B cell (primary cell): Measurements from ENCODE around the gene C4A. TPM values are rescaled to one million over a fixed set of nuclear protein-coding genes. Genes with fewer than 3 reads are reported as not detected.
"Not testable (repeated sequence)": the region's sequence is repeated elsewhere in the genome, so short reads cannot be mapped to it uniquely, and the experiment has no call there.

Experiments used
- ATAC-seq: fragments of 200-7000 bp; cut with Tn5 transposase; one replicate; pipeline ENCODE4 v1.10.0; 2021; ENCODE audit warnings: low read depth, mild to moderate bottlenecking, moderate number of reproducible peaks, moderate library complexity
- CTCF ChIA-PET: fragments of 350-600 bp; sonication (Branson Sonifier 250); formaldehyde crosslinking; loops from one replicate; lab custom pipeline; 2021; ENCODE audit warnings: antibody characterized with exemption, inconsistent platforms; lab: Charles Lee
- POLR2A ChIA-PET: fragments of 350-600 bp; sonication (Branson Sonifier 250); formaldehyde crosslinking; loops from one replicate; lab custom pipeline; 2021; ENCODE audit warnings: antibody characterized with exemption; lab: Charles Lee
- DNase-seq: peaks from one replicate; pipeline ENCODE4 v3.0.0; 2013
- H2AFZ ChIP-seq: 2 replicates; pipeline ENCODE4 v1.6.1; 2012; ENCODE audit warnings: mild to moderate bottlenecking, low read depth, low read length; ENCODE audit not compliant: insufficient read depth, poor library complexity, severe bottlenecking
- H3K27ac ChIP-seq, 2 donors: 1 replicate in 1 of 2; 2 replicates in 1 of 2; pipeline ENCODE4 v1.5.1; 2012 to 2013; ENCODE audit warnings: low read length in 2 of 2, mild to moderate bottlenecking in 2 of 2, moderate library complexity in 1 of 2
- H3K27me3 ChIP-seq, 4 experiments: fragments of 200-600 bp in 1 of 4; sonication (generic) in 1 of 4; replicated peaks in 1 of 4; 1 replicate in 2 of 4; 2 replicates in 2 of 4; pipeline versions ENCODE4 v1.6.1 to v1.7.0; 2013 to 2016; ENCODE audit warnings: low read length in 3 of 4, mild to moderate bottlenecking in 2 of 4, mixed read lengths in 1 of 4, moderate library complexity in 1 of 4; ENCODE audit not compliant: insufficient read depth in 4 of 4, control insufficient read depth in 3 of 4; ENCODE audit errors: control extremely low read depth in 1 of 4
- H3K36me3 ChIP-seq, 2 experiments: replicated peaks in 1 of 2; 1 replicate in 1 of 2; 2 replicates in 1 of 2; pipeline versions ENCODE4 v1.6.1 to v1.7.1; 2013; ENCODE audit warnings: low read length in 1 of 2; ENCODE audit not compliant: insufficient read depth in 2 of 2, control insufficient read depth in 1 of 2; ENCODE audit errors: control extremely low read depth in 1 of 2, extremely low read depth in 1 of 2
- H3K4me1 ChIP-seq, 2 donors: fragments of 200-600 bp in 1 of 2; sonication (generic) in 1 of 2; 1 replicate in 1 of 2; 2 replicates in 1 of 2; pipeline versions ENCODE4 v1.5.1 to v1.6.1; 2013 to 2017; ENCODE audit warnings: low read length in 2 of 2; ENCODE audit not compliant: control insufficient read depth in 2 of 2, insufficient read depth in 2 of 2
- H3K4me2 ChIP-seq: replicated peaks from 2 replicates; pipeline ENCODE3; 2012; ENCODE audit warnings: mild to moderate bottlenecking, low read depth, low read length; ENCODE audit not compliant: poor library complexity, severe bottlenecking
- H3K4me3 ChIP-seq, 5 experiments: fragments of 200-600 bp in 1 of 5; sonication (generic) in 1 of 5; 1 replicate in 3 of 5; 2 replicates in 2 of 5; pipeline versions ENCODE4 v1.5.1 to v1.7.0; 2011 to 2016; ENCODE audit warnings: low read length in 4 of 5, mild to moderate bottlenecking in 4 of 5, low read depth in 2 of 5, control low read depth in 1 of 5, moderate library complexity in 1 of 5; ENCODE audit not compliant: insufficient read depth in 1 of 5; ENCODE audit errors: control extremely low read depth in 1 of 5, extremely low read depth in 1 of 5
- H3K79me2 ChIP-seq: fragments of 200-600 bp; sonication (generic); one replicate; pipeline ENCODE4 v1.6.0; 2016; ENCODE audit warnings: low read length; ENCODE audit not compliant: control insufficient read depth, insufficient read depth
- H3K9ac ChIP-seq: fragments of 200-600 bp; sonication (generic); 2 replicates; pipeline ENCODE4 v1.6.1; 2017; ENCODE audit warnings: mild to moderate bottlenecking, low read length, moderate library complexity
- H3K9me3 ChIP-seq, 3 donors: one replicate each; pipeline versions ENCODE4 v1.6.1 to v1.7.1; 2013; ENCODE audit warnings: low read length in 2 of 3; ENCODE audit not compliant: control insufficient read depth in 2 of 3, insufficient read depth in 1 of 3; ENCODE audit errors: control extremely low read depth in 1 of 3
- H4K20me1 ChIP-seq: 2 replicates; pipeline ENCODE4 v1.6.0; 2012; ENCODE audit warnings: mild to moderate bottlenecking, low read length; ENCODE audit not compliant: insufficient read depth, control insufficient read depth, poor library complexity, severe bottlenecking
- H3K27ac Mint-ChIP-seq: one replicate; pipeline ENCODE4 v1.8.0; 2021; ENCODE audit warnings: mixed read lengths
- H3K27me3 Mint-ChIP-seq: one replicate; pipeline ENCODE4 v1.8.0; 2021; ENCODE audit warnings: mixed read lengths
- H3K4me1 Mint-ChIP-seq: one replicate; pipeline ENCODE4 v1.8.0; 2021; ENCODE audit warnings: mixed read lengths
- H3K4me3 Mint-ChIP-seq: one replicate; pipeline ENCODE4 v1.8.0; 2021; ENCODE audit warnings: mixed read lengths
- H3K9me3 Mint-ChIP-seq: one replicate; pipeline ENCODE4 v1.8.0; 2022; ENCODE audit warnings: mixed read lengths; ENCODE audit not compliant: insufficient read depth
- WGBS: methylation state at CpG from one replicate; pipeline ENCODE4 v1.1.5; 2013; ENCODE audit warnings: missing lambda C conversion rate; ENCODE audit not compliant: insufficient coverage; 5-methylcytosine and 5-hydroxymethylcytosine counted together
- intact Hi-C: fragments of 100-400 bp; cut with micrococcal nuclease; formaldehyde crosslinking; loops from one replicate; pipeline ENCODE4 v1.10.0; 2022
- polyA plus RNA-seq: library from polyadenylated mRNA; depleted of rRNA; stranded (reverse); fragments of >200 nt; gene quantifications from 2 replicates; pipeline ENCODE4 v1.2.3, GENCODE V29; 2012
- total RNA-seq, 2 donors: library from RNA; stranded (reverse); fragments of 120-200 nt in 1 of 2; gene quantifications; 1 replicate in 1 of 2; 2 replicates in 1 of 2; pipeline versions ENCODE4 v1.2.3 to v1.2.4, GENCODE V29; 2013 to 2022

The C4A gene
- total and polyA plus RNA-seq, 2 donors (not counting 1 experiment from before 2014, with no cell fraction given) = 9.9 to 10.5 TPM

GRCh38 chr6:32008037-32008436 is 26.2 kb downstream of the C4A start:
- H3K4me3 Mint-ChIP-seq, H3K27ac ChIP-seq, H3K27me3 Mint-ChIP-seq, H3K9me3 ChIP-seq, H2AFZ ChIP-seq, ATAC-seq, H3K27ac Mint-ChIP-seq, H3K9ac ChIP-seq, intact Hi-C loops, H3K4me1 ChIP-seq, H3K36me3 ChIP-seq, H4K20me1 ChIP-seq, POLR2A ChIA-PET, DNase-seq, H3K4me3 ChIP-seq, H3K4me2 ChIP-seq, H3K27me3 ChIP-seq, H3K79me2 ChIP-seq, H3K4me1 Mint-ChIP-seq, H3K9me3 Mint-ChIP-seq: not testable (repeated sequence)
- no CpG with 5 or more reads among the region's 24 CpGs for WGBS
- CTCF ChIA-PET = interaction anchor here (0.5 kb wide), 1 partner anchor 1165 kb away, joined by 3 read pairs; no protein-coding TSS in a partner anchor

GRCh38 chr6:32008616-32009015 is 26.8 kb downstream of the C4A start:
- H3K9me3 ChIP-seq = not testable (repeated sequence)
- CTCF ChIA-PET = interaction anchor here (0.5 kb wide), 1 partner anchor 1165 kb away, joined by 3 read pairs; no protein-coding TSS in a partner anchor

GRCh38 chr6:32009537-32009936 is 27.7 kb downstream of the C4A start:
- not testable (repeated sequence) for H3K27ac Mint-ChIP-seq

More at GRCh38 chr6:32008616-32009015, 26.8 kb downstream of the C4A start:
- H3K79me2 ChIP-seq, H3K4me1 ChIP-seq, H3K4me3 ChIP-seq, H3K27ac Mint-ChIP-seq, POLR2A ChIA-PET, H3K27ac ChIP-seq, H3K27me3 Mint-ChIP-seq, H3K9ac ChIP-seq, intact Hi-C loops, DNase-seq, ATAC-seq, H3K4me1 Mint-ChIP-seq, H3K4me3 Mint-ChIP-seq, H3K36me3 ChIP-seq, H3K27me3 ChIP-seq, H4K20me1 ChIP-seq, H3K9me3 Mint-ChIP-seq, H3K4me2 ChIP-seq, H2AFZ ChIP-seq: not testable (repeated sequence)
- 29% methylated on average over 3 of the region's 12 CpGs for WGBS

DNA sequence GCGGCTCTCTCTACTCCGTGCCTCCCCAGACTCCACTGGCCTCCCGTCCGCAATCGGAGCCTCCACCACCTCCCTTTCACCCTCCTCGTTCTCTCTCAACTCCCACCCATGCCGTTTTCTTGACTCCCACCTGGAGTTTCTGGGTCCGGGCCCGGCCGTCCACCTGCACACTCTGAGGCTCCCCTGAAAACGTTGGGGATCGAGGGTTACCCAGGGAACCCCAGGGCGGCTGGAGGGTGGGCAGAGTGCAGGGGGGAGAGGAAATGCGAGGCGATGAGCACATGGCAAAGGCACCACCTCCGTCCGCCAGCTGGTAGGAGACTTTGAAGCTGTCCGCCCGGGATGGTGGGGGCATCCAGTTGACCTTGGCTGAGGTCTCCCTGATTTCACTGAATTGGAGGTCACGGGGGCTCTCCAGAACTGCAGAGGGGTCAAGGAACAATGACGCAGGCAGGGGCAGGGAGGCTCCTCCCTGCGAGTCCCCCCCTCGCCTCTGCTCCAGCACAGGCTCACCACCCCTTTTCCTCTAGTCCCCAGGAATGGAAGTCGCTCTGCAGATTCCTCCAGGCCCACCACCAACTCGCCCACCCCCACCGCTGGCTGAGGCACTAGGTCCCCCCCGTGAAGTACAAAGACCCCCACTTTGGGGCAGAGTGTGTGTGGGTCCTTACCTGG is 29.1 kb downstream of the C4A start:
- WGBS = 50% methylated on average over 2 of the region's 27 CpGs
- ATAC-seq, H3K27me3 Mint-ChIP-seq, CTCF ChIA-PET, DNase-seq, H3K27ac ChIP-seq, H3K4me1 Mint-ChIP-seq, H3K4me2 ChIP-seq, POLR2A ChIA-PET, intact Hi-C loops, H3K4me1 ChIP-seq, H2AFZ ChIP-seq, H3K27ac Mint-ChIP-seq, H3K4me3 ChIP-seq, H3K27me3 ChIP-seq, H4K20me1 ChIP-seq, H3K79me2 ChIP-seq, H3K36me3 ChIP-seq, H3K4me3 Mint-ChIP-seq, H3K9me3 ChIP-seq, H3K9ac ChIP-seq, H3K9me3 Mint-ChIP-seq: not testable (repeated sequence)

More at GRCh38 chr6:32009537-32009936, 27.7 kb downstream of the C4A start:
- H4K20me1 ChIP-seq, H3K27me3 Mint-ChIP-seq, ATAC-seq, intact Hi-C loops, H3K4me2 ChIP-seq, H3K9me3 Mint-ChIP-seq, H3K79me2 ChIP-seq, H3K9ac ChIP-seq, H3K4me3 ChIP-seq, H3K9me3 ChIP-seq, H3K4me1 ChIP-seq, H3K27me3 ChIP-seq, DNase-seq, POLR2A ChIA-PET, H3K27ac ChIP-seq, H3K36me3 ChIP-seq, H3K4me1 Mint-ChIP-seq, H3K4me3 Mint-ChIP-seq, H2AFZ ChIP-seq, CTCF ChIA-PET: not testable (repeated sequence)
- WGBS = 62% methylated on average over 3 of the region's 12 CpGs
